ENCODE results near the gene CGREF1.

- no peak for TF ChIP-seq EP300 (IDR thresholded peaks at IDR 0.05; ENCODE audit: borderline replicate concordance in 1 of 2, low read depth in 1 of 2, low read length in 1 of 2)
- TF ChIP-seq JUND (IDR thresholded peaks at IDR 0.05): no peak
- no peak for TF ChIP-seq MAX (IDR thresholded peaks at IDR 0.05; ENCODE audit: low read depth)
- TF ChIP-seq CTCF (IDR thresholded peaks at IDR 0.05): no peak
These were observed 41.7 kb downstream of the CGREF1 start for GRCh38 chr2:27077231-27077630.

Data from SK-N-SH (cell line).